RPMI7951 (cell line): Measurements from ENCODE around the gene POC1B. TPM values are rescaled to one million over a fixed set of nuclear protein-coding genes. Genes with fewer than 3 reads are reported as not detected.

Experiments
- DNase-seq: peaks from one replicate; pipeline ENCODE4 v3.0.0-alpha.2; 2012; ENCODE audit warnings: low read depth
- total RNA-seq: library from RNA; depleted of rRNA; stranded (reverse); fragments of >200 nt; shearing (Covaris generic); gene quantifications from 2 replicates; pipeline ENCODE4 v1.2.3, GENCODE V29; 2014; rRNA removed

POC1B gene
- total RNA-seq, 1 experiment from 2014 or later: 19.9 TPM

- DNase-seq: no peak
Observed at GRCh38 chr12:89389755-89390661, 135.8 kb downstream of the POC1B start.

- DNase-seq: no peak
Observed at GRCh38 chr12:89386138-89386537, 139.7 kb downstream of the POC1B start.

- DNase-seq: no peak
Observed at GRCh38 chr12:89384807-89385206, 141.0 kb downstream of the POC1B start.

GRCh38 chr12:89384050-89384758 is 141.6 kb downstream of the POC1B start:
- peak; percentile 89 for DNase-seq

GRCh38 chr12:89383235-89384049 is 142.4 kb downstream of the POC1B start:
- peak; percentile 26 for DNase-seq

GRCh38 chr12:89382328-89382727 is 143.5 kb downstream of the POC1B start:
- DNase-seq: no peak

GRCh38 chr12:89379839-89380467 is 145.9 kb downstream of the POC1B start:
- no peak for DNase-seq

GRCh38 chr12:89379148-89379838 is 146.6 kb downstream of the POC1B start:
- DNase-seq: no peak

GRCh38 chr12:89376844-89377243 is 149.0 kb downstream of the POC1B start:
- DNase-seq: no peak

- DNase-seq: no peak
Observed at GRCh38 chr12:89376202-89376529, 149.7 kb downstream of the POC1B start.

GRCh38 chr12:89373763-89374572 is 151.9 kb downstream of the POC1B start:
- peak; percentile 82 for DNase-seq

GRCh38 chr12:89372584-89373370 is 153.1 kb downstream of the POC1B start:
- no peak for DNase-seq

- peak; percentile 90 for DNase-seq
Observed at GRCh38 chr12:89370850-89371249, 155.0 kb downstream of the POC1B start.

GRCh38 chr12:89370421-89370831 is 155.4 kb downstream of the POC1B start:
- no peak for DNase-seq

Other genes with a start within 250 kb of the POC1B start
- 36.3 and 39.8 TPM in 2 replicates for gene DUSP6, start 173.5 kb downstream of the POC1B start, total RNA-seq
- gene GALNT4, start 1.3 kb downstream of the POC1B start, total RNA-seq: 5.3 and 6.9 TPM in 2 replicates
- gene ATP2B1, start 182.8 kb upstream of the POC1B start, total RNA-seq: 91.2 and 97.9 TPM in 2 replicates